Measurements from ENCODE around the gene TAX1BP3.

TAX1BP3 gene

GRCh38 chr17:3641014-3641413 lies 27.4 kb downstream of the TAX1BP3 start:
- DNase-seq (ENCODE audit: extremely low read depth, low read depth) = no peak
- no peak overlapping the region for H3K4me3 ChIP-seq (replicated peaks; ENCODE audit: low read depth, low read length)
- no peak for TF ChIP-seq CTCF (IDR thresholded peaks at IDR 0.05; ENCODE audit: low read depth, low read length, missing control alignments)

- TF ChIP-seq CTCF (IDR thresholded peaks at IDR 0.05; ENCODE audit: low read depth, low read length, missing control alignments) = no peak
- no peak overlapping the region for H3K4me3 ChIP-seq (replicated peaks; ENCODE audit: low read depth, low read length)
- DNase-seq (ENCODE audit: extremely low read depth, low read depth) = peak; percentile 56
Observed at GRCh38 chr17:3639981-3640596, 28.3 kb downstream of the TAX1BP3 start.

- TF ChIP-seq CTCF (IDR thresholded peaks at IDR 0.05; ENCODE audit: low read depth, low read length, missing control alignments) = no peak
- peak overlapping the region; percentile 85 for H3K4me3 ChIP-seq (replicated peaks; ENCODE audit: low read depth, low read length)
- DNase-seq (ENCODE audit: extremely low read depth, low read depth) = no peak
Observed at GRCh38 chr17:3636908-3637373, 31.4 kb downstream of the TAX1BP3 start.

- TF ChIP-seq CTCF (IDR thresholded peaks at IDR 0.05; ENCODE audit: low read depth, low read length, missing control alignments) = no peak
- H3K4me3 ChIP-seq (replicated peaks; ENCODE audit: low read depth, low read length) = peak within 1 kb of the TSS; percentile 85
- DNase-seq (ENCODE audit: extremely low read depth, low read depth) = peak; percentile 79
Observed at GRCh38 chr17:3636154-3636907, 32.0 kb downstream of the TAX1BP3 start, which contains the start of the genes CTNS and SHPK. Gene CTNS (plus strand): TSS chr17:3636760. CDS start chr17:3640207, 3,447 bp downstream. Gene SHPK (minus strand): TSS chr17:3636250. CDS start chr17:3636219, 31 bp downstream.

GRCh38 chr17:3635474-3636153 lies 32.8 kb downstream of the TAX1BP3 start:
- DNase-seq (ENCODE audit: extremely low read depth, low read depth) = no peak
- TF ChIP-seq CTCF (IDR thresholded peaks at IDR 0.05; ENCODE audit: low read depth, low read length, missing control alignments) = no peak

GRCh38 chr17:3632287-3632686 lies 36.1 kb downstream of the TAX1BP3 start:
- TF ChIP-seq CTCF (IDR thresholded peaks at IDR 0.05; ENCODE audit: low read depth, low read length, missing control alignments) = no peak
- H3K4me3 ChIP-seq (replicated peaks; ENCODE audit: low read depth, low read length) = no peak overlapping the region
- DNase-seq (ENCODE audit: extremely low read depth, low read depth) = no peak

More at GRCh38 chr17:3635474-3636153, 32.8 kb downstream of the TAX1BP3 start:
- H3K4me3 ChIP-seq (replicated peaks; ENCODE audit: low read depth, low read length) = peak overlapping the region; percentile 85
